HG02943 (cell line): ENCODE data around the gene ADARB2.

Experiments
- ATAC-seq: cut with Tn5 transposase; IDR thresholded peaks from one replicate; pipeline ENCODE4 v1.9.1; 2021; ENCODE audit warnings: mild to moderate bottlenecking, low read depth, moderate library complexity; ENCODE audit not compliant: unreplicated experiment

Gene ADARB2

DNA sequence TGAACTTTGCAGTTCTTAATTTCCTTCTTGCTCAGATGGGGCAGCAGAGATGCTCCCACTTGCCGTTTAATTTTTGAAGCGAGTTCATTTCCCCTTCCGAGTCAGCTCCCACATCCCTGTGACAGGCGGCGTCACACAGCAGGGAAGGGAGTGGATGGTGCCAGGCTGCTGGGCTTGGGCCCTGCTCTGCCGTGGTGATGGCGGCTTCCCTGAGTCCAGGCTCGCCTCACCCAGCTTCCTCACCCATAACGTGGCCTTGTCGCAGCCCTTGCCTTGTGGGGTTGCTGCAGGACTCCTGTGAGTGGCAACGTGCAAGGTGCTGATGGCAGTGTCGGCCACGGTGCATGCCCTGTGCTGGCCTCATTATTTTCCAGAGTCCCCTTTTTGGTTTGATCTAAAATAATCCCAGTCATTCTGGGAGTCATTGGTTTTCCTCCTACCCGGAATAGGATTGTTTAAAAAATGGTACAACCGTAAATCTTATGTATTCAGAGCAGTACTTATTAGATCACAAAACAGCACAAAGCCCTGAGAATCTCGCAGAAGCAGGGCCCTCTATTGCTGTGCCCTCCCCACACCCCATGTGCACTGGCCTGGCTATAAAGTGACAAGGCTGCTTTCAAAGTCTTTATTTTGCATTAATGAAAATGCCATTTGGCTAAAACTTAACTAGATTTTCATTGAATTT is 421.1 kb downstream of the ADARB2 start:
- no peak for ATAC-seq

DNA sequence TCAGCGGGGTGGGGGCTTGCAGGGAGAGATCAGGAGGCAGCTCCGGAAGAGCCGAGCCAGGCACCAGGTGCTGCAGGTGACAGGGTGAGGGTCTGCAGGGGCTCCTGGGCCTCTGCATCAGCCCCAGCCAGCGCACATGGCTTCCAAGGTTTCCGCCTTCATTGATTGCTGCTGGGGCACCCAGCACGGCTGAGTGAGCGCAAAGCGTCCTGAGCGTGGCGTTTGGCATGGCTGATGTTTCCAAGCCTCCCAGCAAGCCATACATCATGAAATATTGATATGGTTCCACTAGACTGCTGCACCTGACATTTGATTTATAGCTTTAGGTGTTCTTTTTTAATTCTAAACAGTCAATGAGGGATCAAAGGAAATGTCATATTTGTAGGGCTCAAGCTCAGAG is 422.1 kb downstream of the ADARB2 start:
- no peak for ATAC-seq

DNA sequence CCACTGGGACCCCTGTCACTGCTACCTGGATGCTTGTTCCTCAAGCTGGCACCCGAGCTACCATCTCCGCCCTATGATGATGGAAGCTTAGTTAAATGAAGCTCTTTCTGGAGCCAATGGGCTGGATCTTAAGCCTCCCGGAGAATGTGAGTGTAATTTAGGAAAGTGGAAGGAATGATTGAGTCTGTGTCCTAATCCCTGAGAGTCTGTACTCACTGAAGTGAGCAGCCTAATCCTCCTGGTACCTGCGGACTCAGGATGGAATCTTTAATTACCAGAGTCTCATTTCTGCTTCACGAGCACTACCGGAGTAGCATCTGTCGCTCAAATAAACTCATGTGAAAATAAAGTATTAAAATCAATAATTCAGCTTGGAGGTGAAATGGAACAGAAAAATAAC is 425.6 kb downstream of the ADARB2 start:
- ATAC-seq: no peak

DNA sequence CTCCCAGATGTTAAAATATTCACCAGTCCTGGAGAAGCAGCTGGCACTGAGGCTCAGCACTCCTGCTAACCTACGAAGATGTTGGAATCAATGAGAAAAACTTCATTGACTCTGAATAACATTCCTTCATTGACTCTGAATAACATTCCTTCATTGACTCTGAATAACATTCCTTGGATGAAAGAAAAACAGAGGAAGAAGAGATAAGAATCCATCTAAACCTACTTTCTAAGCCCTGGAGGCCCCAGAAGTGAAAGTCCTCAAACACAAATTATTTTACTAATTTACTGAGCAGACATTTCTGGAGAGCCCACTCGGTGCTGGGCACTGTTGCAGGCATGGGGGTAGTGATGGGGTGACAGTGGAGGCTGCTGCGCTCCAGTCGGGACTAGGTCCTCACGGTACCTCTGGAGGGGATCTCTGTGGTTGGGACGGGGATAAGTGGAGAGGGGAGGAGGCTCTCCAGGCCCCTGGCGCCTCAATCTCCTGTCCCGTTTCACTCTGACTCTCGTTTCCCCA is 427.0 kb downstream of the ADARB2 start:
- no peak for ATAC-seq

DNA sequence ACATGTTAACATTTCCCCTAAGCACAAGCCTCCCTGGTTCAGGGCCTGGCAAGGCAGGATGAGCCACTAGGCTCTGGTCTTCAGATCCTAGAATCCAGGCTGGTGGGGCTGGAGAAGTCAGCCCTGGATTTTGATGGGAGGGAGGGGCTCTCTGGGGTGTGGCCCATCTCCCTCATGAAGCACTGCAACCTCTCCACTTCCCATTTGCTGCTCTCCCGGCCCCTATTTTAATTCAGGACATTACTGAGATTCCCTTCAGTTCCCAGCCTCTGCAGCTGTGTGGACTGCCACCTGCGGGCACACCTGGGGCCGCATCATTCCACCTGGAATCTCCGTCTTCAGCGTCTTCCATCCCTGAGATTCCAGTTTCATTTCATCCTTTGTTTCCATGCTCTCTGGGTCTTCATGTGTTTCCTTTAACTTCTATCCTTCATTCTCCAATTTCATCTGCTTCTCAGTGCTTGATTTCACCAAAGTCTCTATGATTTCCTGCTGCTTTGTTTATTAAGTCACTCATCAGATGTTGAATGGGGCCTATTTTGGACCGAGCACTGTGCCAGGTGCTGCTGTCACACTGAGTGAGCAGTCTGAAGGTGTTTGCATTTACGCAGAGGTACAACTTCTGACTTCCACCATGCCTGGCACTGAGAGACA is 427.6 kb downstream of the ADARB2 start:
- ATAC-seq: no peak

DNA sequence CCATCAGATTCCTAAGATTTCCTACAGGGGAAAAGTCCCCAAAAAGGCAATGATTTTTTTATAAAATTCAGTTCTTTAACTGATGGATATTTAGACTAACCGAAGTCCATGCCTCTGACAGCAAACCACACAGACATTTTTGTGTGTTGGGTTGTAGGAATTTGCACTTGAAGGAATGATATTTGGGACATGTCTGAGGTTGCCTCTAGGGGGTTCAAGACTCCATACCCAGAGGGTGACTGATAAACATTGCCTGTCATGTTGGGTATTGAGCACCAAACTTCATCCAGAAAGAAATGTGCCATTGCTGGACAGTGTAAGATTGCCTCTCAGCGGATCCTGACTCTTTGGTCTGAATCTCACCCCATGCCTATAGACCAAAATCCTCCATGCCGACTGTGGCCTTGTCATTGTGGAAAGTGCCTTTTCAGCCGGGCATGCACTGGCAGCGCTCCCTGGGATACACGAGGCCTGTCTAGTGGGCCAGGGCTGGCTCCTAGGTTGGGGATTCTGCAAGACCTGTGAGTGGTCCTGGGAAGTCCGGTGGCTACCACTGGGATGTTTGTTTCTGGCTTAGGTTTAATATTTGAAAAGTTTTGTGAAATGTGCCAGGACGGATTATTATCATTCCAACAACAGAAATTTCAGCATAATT is 428.2 kb downstream of the ADARB2 start:
- no peak for ATAC-seq

DNA sequence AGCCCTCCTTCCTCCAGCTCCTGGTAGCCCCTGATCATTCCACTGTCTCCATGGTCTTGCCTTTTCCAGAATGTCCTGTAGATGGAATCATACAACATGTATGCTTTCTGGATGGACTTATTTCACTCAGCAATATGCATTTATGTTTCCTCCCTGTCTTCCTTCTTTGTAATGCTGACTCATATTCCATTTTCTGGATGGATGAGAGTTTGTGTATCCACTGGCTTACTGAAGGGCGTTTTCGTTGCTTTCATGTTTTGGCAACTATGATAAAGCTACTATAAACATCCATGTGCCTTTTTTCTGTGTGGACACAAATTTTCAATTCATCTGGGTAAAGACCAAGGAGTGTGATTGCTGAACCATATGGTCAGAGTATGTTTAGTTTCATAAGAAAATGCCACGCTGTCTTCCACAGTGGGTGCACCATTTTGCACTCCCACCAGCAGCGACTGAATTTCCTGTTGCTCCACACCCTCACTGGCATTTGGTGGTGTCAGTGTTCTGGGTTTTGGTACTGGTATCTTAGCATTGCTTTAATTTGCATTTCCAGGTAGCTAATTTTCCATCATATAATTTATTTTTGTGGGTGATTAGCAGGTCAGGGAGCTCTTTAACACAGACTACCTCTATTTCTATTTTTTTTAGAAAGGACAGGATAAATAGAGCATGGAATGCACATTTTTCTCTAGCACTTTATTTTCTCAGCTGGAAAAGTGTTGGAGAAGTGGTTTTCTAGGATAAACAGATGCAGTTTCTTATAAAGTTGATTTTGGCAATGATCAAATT is 429.0 kb downstream of the ADARB2 start:
- no peak for ATAC-seq

DNA sequence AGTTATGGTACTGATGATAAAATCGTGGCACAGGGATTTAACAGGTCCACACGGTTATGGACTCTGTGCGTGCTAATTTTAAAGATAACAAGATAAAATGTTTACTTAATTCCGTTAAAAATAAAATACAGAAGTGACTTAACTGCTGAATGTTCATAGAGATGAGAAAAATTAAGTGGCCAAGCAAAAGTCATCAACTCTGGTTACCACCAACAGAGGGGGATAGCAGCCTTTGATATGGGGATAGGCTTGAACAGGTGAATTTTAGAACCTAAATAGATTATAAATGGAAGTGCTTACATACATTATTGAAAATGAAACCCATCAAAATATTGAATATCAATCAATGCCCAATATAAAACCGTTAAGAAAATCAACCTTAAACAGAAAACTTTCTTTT is 436.2 kb downstream of the ADARB2 start:
- ATAC-seq: no peak

DNA sequence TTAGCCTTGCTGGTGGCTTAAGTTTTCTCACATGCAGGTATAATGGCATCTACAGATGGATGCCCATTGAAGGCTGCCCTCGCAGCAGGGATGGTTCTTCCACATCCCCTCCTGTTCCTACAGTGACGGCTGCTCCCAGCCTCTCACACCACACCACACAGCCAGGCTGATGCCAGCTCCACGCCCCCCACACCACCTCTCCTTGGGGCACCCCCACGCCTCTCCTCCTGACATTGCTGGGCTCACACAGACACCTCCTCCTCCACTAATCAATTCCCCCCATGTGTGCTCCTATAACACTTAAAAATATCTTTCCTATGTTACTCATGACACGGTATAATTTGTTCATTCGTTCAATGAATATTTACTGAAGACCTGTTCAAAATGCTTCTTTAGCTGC is 437.1 kb downstream of the ADARB2 start:
- no peak for ATAC-seq

DNA sequence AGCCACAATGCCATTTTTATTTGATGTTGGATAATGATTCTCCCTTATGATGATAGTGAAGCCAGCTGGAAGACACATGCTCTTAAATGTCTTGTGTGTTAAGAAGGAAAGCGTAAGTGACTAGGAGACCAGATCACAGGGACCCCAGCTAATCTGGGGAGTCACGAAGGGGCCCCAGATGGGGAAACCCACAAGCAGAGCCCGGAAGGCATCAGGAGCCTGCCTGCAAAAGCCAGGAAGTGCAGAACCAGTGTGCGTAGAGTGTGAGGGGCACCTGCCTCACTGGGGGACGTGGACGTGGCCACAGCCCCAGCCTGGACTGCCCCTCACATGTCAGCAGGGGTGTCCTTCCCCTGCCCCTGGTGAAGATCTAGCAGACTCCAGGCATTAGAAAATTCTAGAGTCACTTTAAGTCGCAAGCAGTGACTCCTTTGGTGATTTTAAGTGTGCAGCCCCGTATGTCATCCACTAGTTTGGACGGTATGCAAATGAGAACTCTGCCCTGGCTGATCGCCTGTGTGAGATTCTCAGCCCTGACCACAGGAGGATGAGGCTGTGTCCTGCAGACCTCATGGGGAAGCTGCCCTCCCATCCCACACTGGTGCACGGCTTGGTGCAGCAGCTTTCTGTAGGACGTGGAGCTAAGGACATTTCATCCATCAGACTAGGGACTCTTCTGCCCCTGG is 438.1 kb downstream of the ADARB2 start:
- ATAC-seq: no peak

DNA sequence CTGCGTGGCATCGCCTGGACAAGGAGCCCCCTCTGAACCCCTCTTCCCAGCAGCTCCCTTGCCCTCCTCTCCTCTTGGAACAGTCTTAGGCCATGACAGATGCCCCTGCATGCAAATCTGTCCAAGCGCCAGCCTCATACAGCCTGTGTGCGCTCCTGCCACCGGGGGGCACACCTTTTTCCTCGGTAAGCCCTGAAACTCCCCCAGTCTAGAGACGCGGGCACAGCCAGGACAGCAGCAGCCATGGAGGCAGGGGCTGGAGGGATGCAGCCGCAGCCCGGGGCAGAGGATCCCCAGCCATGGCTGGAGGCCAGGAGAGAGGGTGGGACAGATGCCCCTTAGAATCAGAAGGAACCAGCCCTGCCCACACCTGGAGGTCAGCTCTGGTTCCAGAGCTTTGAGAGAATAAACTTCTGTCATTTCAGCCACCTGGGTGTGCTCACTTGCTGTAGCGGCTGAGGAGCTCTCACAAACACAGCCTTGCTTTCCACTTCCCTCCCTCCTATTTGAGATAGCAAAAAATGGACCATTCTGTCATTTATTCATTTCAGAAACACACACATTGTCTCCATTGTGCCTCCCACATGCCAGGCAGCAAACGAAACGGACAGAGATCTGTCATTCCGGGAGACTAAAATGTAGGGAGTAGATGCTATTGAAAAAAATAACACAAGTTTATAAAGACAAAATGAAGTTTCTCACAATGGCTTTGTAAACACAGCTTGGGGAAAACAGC is 439.6 kb downstream of the ADARB2 start:
- no peak for ATAC-seq

DNA sequence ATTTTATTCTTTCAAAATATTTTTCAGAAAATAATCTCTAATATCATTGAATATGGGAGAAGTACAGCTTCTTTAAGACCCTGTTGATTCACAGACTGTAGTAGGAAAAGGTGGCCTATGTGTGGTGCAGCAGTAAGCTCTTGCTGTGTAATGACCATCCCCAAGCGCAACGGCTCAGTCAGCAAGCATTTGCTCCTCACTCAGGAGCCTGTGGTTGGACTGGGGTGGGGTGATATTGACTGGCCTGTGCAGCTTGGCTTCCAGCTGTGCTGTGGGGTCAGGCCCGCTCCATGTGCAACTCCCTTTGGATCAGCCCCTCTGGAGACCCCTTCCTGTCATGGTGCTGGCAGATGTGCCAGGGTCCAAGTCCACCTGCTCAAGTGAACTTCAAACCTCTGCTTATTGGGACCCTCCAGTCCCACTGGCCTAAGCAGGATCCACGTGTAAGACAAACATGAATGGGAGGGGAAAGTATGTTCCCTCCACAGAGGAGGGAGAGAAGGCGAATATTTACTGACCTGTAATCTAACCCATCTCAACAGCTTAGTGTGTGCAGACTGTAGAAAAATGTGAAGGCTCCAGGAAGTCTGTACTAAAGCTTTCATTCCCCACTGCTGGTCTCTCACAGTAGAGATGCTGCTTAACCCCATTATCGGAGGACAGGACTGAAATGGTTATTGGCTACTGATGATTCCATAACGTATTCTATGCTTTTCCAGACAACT is 441.4 kb downstream of the ADARB2 start:
- ATAC-seq: no peak

DNA sequence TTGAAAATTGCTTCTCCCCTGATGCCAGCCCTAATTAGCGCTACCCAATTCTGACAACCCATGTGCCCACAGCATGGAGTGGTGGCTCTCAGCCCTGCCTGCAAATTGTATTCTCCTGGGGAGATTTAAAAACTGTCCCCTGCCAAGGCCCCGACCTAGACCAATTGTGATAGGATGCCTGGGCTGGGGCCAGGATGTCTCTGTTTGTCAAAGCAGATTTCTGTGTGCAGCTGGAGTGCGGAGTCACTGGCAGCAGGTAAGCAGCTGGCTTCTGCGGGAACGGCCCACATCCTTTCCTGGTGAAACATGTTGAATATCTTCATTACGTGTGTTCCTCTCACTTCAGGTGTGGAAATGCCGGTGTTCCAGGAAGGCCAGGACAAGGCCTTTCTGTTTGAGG is 442.6 kb downstream of the ADARB2 start:
- ATAC-seq: no peak

DNA sequence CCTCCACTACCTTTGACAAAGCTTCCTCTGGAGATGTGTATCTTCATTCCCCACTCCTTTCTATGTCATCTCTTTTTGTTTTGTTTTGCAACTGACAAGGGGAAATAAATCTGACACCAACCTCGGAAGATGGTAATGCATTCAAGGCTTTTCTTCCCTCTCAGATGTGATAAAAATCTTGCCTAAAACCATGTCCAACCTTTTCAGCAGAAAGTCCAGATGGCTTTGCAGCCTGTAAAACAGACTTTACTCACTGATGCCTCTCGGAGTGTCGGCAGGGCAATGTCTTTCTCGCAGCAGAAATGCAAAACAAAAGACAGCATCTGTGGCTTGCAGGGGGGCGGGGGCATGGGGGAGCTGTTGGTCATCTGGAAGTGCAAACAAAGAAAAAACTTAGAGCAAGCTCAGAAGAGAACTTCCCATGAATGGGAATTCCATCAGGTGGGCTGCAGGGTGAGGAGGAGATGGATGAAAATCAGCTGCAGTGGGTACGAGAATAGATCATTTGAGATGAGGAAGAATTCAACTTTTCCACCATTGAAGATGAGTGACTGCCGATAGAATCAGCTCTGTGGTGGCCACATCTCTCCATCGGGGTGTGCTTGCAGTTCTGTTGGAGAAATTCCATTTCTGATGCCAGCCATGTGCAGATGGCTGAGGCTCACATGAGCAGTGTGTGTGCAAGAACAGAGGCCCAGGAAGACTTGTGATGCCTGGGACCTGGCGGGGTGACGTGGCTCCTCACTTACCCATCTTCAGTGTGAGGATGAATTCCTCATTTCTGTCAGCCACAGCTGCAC is 443.5 kb downstream of the ADARB2 start:
- no peak for ATAC-seq

DNA sequence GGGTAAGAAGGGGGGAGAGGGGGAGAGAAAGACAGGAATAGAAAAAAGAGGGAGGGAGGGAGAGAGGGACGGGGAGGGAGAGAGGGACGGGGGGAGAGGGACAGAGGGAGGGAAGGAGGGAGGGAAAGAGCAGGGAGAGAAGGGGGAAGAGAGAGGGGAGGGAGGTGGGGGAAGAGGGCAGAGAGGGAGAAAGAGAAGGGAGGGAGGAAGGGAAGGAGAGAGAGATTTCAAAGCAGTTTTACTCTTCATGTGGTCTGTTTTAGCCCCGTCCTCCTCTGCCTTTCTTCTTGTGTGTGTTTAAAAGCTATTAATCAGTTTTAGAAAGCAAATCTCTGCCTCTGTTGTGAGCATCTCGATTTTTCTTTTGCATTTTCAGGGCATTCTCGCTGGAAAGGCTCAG is 444.2 kb downstream of the ADARB2 start:
- ATAC-seq: no peak

DNA sequence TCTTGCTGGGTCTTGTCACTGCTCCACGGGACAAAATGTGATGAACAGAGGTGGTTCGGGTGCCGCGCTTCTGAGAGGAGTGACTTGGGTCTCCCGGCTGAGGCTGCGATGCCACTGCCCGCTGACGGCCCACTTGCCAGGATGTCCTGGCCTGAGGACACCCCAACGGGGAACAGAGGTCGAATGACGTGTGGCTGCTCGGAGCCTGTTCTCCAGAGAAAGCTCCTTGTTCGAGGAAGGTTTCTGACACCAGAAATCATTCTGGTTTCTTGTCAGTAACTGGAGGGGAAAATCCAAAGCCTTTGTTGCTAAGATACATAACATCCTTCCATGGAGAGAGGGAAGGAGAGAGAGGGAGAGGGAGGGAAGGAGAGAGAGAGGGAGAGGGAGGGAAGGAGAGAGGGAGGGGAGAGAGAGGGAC is 444.7 kb downstream of the ADARB2 start:
- ATAC-seq: no peak

DNA sequence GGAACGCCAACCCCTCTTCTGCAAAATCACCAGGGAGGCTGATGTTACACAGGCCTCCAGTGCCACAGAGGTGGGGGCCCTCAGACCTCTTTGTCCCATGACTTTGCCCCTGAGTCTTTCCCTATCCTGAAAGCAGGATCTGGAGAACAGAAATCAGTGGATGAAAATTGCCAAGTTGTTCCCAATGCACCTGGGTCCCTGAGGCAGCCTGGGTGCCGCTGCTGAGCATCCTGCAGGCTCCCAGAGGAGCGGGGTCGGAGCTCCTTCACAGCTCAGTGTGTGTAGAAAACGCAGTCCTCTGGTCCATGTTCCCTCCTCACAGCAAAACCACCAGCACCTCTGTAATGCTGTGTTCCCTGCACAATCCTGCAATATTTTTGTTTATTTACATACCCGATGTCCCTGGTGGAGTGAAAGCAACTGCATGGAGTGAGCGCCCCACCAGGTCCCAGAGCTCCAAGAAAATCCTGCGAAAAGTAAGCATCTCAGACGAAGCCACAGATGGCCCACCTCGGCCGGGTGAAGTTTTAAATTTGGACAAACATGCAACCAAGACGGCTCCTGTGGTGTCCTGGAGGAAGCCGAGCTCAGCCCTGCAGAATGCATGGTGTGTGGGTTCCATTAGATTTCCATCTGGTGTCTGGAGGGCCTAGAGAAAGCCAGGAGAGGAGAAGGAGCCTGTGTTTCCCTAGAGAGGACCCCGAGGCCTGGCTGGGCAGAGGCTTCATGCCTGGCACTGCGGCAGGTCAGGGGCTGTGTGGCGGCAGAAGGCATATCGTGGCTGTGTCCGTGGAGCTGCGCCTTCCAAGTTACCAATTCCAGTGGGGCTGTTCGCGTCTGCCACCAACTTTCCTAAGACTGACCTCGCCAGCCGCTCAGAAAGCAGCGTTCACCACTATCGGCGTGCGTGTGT is 445.9 kb downstream of the ADARB2 start:
- ATAC-seq: no peak
